HG03103 (cell line): ENCODE data around the gene PAAF1.

Source experiments
- ATAC-seq: cut with Tn5 transposase; IDR thresholded peaks from one replicate; pipeline ENCODE4 v1.9.1; 2021; ENCODE audit warnings: low read depth; ENCODE audit not compliant: unreplicated experiment

Gene PAAF1

GRCh38 chr11:73944085-73944484 lies 67.3 kb downstream of the PAAF1 start:
- ATAC-seq: no peak

- ATAC-seq: no peak
These were observed 68.1 kb downstream of the PAAF1 start for GRCh38 chr11:73944901-73945300.

DNA sequence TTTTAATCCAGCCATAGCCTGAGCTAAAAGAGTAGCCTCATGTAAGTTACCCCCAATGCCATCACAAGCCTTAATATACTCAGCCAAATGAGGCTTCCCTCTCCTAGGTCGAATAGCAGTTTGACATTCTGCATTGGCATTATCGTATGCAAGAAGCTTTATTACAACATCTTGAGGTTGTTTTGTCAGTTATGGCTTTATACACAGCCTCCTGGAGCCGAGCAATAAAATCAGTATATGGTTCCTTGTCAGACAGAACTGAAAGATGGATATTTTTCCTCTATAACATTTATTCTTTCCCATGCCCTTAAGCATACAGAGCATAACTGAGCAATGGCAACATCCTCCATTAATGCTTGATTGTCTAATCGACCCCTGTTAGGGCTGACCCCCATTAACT lies 68.6 kb downstream of the PAAF1 start:
- no peak for ATAC-seq

- ATAC-seq: no peak
These were observed 70.1 kb downstream of the PAAF1 start for GRCh38 chr11:73946798-73947458.

GRCh38 chr11:73949246-73949645 lies 72.4 kb downstream of the PAAF1 start:
- no peak for ATAC-seq

- no peak for ATAC-seq
These were observed 73.1 kb downstream of the PAAF1 start for GRCh38 chr11:73949912-73950311.

GRCh38 chr11:73950869-73951710 lies 74.3 kb downstream of the PAAF1 start, which contains the start of gene DNAJB13:
Gene DNAJB13 (plus strand): TSS chr11:73951026. CDS start chr11:73951070, 44 bp downstream.
- ATAC-seq: no peak

DNA sequence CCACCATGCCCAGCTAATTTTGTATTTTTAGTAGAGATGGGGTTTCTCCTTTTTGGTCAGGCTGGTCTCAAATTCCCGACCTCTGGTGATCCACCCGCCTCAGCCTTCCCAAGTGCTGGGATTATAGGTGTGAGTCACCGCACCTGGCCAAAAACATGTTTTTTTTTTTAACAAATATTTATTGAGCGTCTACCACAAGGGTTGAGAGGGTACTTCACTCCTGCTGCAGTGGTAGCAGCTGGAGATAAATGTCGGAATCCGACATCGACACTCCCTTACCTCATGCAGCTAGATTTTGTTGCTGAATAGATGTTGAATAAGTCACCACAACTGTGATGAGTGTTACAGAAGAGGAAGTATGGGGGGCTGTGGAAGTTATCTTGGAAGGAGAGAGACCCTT lies 75.0 kb downstream of the PAAF1 start:
- ATAC-seq: no peak

DNA sequence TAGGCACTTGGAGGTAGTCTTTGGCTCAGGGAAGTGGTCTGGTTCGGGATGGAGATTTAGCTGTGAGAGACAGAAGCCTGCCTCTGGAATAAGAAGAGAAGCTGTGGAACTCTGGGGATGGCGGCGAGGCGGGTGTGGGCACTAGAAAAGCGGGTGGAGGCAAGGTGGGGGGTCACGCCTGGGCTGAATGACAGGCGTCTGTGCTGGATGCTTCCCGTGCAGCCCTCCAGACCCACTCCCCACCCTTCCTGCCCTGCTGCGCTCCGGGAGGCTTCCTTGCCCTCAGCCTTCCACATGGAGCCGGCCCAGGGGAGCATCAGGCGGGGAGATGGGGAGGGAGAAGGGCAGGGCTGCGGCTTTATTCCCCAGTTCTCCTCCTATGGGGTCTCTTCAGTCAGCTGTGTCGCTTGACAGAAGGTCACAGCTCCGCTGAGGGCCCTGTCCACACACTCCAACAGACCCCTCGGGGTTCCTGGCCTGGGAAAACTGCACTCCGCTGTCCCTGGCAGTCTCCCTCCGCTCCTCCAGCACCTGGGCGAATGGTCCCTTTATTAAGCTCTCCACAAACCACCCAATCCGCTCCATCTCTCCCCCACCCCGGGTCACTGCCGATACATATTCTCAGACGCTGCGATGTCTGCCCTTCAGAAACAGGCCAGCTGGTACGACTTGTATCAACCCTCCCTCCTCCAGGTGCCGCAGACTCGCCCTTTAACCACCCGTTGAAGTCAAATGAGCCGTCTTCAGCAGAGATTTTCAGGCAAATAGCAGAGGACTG lies 80.3 kb downstream of the PAAF1 start:
- no peak for ATAC-seq

DNA sequence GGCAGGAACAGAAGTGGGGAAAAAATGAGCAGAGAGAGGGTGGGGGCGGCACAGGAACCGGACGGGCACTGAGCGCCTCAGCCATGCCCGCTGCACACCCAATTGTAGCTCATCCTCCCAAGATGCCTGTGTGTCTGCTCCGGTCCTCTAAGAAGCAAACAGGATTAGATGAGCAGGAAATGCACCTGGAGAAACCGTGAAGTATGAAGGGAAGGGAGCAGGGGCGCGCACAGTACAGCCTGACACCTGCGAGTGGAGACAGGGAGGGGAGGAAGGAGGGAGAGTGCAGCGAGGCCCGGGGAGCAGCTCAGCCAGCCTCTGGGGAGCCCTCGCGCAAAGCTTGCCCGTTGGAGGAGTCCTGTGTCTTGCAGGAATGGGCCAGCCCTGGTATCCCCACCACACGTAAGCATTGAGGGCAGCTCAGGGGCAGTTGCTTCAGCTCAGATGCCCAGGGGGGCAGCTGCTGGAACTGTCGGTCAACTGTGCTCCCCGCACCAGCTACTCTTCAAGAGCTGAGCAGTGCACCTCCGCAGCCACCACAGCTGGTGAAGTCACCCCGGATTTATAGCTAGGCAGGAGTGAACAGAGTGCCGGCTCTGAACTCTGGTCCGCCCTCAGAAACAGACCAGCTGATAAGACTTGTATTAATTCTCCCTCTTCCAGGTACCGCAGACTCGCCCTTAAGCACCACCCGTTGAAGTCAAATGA lies 81.0 kb downstream of the PAAF1 start:
- no peak for ATAC-seq

- ATAC-seq: no peak
These were observed 81.8 kb downstream of the PAAF1 start for GRCh38 chr11:73958521-73959141.

- ATAC-seq: no peak
These were observed 84.5 kb downstream of the PAAF1 start for GRCh38 chr11:73961321-73961720.

DNA sequence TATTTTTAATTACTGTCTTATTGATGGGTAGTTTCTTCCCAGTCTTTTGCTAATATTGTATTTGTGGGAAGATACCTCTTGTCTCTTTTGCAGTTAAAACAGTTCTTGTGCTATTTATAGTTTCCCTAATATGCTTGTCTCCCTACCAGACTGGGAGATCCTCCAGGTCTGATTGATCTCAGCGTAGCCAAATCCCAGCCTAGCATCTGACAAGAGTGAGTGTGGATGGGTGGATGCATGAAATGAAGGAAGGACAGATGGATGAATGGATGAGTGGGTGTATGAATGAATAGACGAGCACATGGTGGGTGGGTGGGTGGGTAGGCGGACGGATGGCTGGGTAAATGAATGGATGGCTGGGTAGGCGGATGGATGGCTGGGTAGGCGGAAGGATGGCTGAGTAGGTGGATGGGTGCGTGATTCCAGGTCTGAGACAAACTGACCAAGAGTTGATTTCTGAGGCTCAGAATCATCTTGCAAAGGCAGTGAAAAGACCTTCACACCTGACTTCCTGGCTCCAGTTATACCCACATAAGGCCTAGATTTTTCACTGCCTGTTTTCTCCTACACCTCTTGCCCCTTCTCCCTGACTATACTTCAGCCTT lies 85.4 kb downstream of the PAAF1 start:
- no peak for ATAC-seq

DNA sequence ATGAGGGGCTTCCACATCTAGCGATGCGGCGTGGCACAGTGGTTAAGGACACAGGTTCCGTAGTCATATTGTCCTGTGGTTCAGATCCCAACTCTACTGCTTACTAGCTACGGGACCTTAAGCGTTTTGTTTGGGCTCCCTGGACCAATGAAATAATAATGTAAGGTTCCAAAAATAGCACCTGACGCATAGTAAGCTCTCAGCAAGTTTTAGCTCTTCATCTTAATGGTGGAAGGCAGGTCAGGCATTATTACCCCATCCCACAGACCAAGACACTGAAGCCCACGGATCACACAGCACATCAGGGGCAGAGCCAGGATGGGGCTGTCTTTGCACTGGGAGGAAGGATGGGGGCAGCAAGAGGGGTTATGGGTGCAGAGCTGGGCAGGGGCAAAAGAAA lies 87.1 kb downstream of the PAAF1 start:
- ATAC-seq: no peak

- ATAC-seq: no peak
These were observed 88.4 kb downstream of the PAAF1 start for GRCh38 chr11:73965076-73965763.

DNA sequence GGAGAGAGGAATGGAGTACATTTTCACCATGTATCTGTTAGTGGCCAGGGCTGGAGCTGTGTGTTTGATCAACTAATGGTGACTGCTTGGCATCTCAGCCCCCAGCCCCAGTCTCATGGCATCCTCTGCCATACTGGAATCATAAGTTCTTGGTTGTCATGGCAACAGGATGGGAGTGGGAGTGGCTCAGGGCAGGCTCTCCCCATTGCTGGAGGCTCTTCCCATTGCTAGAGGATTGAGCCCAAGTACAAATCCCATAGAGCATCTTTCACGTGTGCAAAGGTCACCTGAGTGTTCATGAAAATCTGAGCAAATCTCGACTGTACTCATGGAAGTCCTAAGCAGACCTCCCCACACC lies 88.9 kb downstream of the PAAF1 start:
- ATAC-seq: no peak

GRCh38 chr11:73968356-73968966 lies 91.7 kb downstream of the PAAF1 start:
- no peak for ATAC-seq

DNA sequence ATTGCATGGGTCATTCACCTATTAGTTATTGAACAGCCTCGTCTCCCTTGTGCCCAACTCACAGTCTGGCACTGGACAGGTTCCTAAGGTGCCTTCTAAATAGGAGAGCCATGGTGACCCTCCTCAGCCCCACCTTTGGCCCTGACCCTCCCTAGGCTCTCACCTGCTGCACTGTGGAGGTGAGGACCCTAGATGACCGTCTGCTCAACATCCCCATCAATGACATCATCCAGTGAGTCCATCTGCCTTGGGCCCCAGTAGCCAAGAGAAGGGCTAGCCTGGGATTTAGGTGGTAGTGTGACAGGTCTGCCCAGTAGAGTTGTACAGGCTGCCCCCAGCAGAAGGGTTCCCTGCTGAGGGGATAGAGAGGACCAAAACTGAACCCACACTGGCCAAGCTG lies 92.3 kb downstream of the PAAF1 start:
- ATAC-seq: no peak
